Small intestine (tissue), 7 donors: ENCODE results near the gene ZNF608. TPM values are rescaled to one million over a fixed set of nuclear protein-coding genes. Genes with fewer than 3 reads are reported as not detected.

Experiments
- DNase-seq, 2 donors: peaks; one replicate each; pipeline versions ENCODE4 v3.0.0 to v3.0.0-alpha.2; 2013
- FAIRE-seq: peaks from 2 replicates; lab custom pipeline; 2012; peaks lifted over from hg19 to GRCh38; lab: Jason Lieb, UNC
- H3K27ac ChIP-seq, 3 donors: one replicate each; pipeline ENCODE4 v1.5.1; 2013; ENCODE audit warnings: low read length in 2 of 3, mild to moderate bottlenecking in 2 of 3, control low read depth in 1 of 3, inconsistent platforms in 1 of 3, low read depth in 1 of 3, moderate library complexity in 1 of 3
- H3K27me3 ChIP-seq, 3 donors: one replicate each; pipeline ENCODE4 v1.6.1; 2013; ENCODE audit warnings: low read length in 3 of 3, inconsistent platforms in 1 of 3; ENCODE audit not compliant: control insufficient read depth in 3 of 3, insufficient read depth in 3 of 3
- H3K36me3 ChIP-seq, 3 donors: one replicate each; pipeline ENCODE4 v1.6.1; 2013; ENCODE audit warnings: low read length in 3 of 3, inconsistent platforms in 1 of 3, low read depth in 1 of 3, mild to moderate bottlenecking in 1 of 3, moderate library complexity in 1 of 3; ENCODE audit not compliant: control insufficient read depth in 3 of 3, insufficient read depth in 2 of 3
- H3K4me1 ChIP-seq, 3 donors: one replicate each; pipeline ENCODE4 v1.6.1; 2013; ENCODE audit warnings: low read length in 2 of 3, inconsistent platforms in 1 of 3, low read depth in 1 of 3, mild to moderate bottlenecking in 1 of 3, moderate library complexity in 1 of 3; ENCODE audit not compliant: control insufficient read depth in 3 of 3, insufficient read depth in 2 of 3
- H3K4me3 ChIP-seq, 3 donors: one replicate each; pipeline ENCODE4 v1.5.1; 2013; ENCODE audit warnings: low read length in 3 of 3, control low read depth in 1 of 3, inconsistent platforms in 1 of 3, low read depth in 1 of 3, mild to moderate bottlenecking in 1 of 3, moderate library complexity in 1 of 3
- H3K9me3 ChIP-seq, 2 donors: one replicate each; pipeline ENCODE4 v1.6.1; 2013; ENCODE audit warnings: low read depth in 1 of 2, low read length in 1 of 2; ENCODE audit not compliant: control insufficient read depth in 2 of 2, insufficient read depth in 1 of 2
- WGBS, 3 donors: extraction: QIAGEN DNeasy Blood & Tissue Kit; methylation state at CpG; one replicate each; pipeline ENCODE4 v1.1.7; 2013; 5-methylcytosine and 5-hydroxymethylcytosine counted together
- polyA plus RNA-seq, 4 donors: library from polyadenylated mRNA; stranded (reverse) in 3 of 4; unstranded in 1 of 4; fragments of 200-250 nt in 3 of 4; fragments of 120-200 nt in 1 of 4; gene quantifications; one replicate each; pipeline versions ENCODE4 v1.2.1 to v1.2.3, GENCODE V29; 2013
- donor health status: healthy with polysubstance abuse.
- donor health status: control.
- donor health status: control.
- donor health status: Bipolar disorder and iron deficiency.
- donor health status: healthy.

ZNF608 gene
- polyA plus RNA-seq, 4 donors, result 5.7 to 47.1 (median 12.7) TPM

DNA sequence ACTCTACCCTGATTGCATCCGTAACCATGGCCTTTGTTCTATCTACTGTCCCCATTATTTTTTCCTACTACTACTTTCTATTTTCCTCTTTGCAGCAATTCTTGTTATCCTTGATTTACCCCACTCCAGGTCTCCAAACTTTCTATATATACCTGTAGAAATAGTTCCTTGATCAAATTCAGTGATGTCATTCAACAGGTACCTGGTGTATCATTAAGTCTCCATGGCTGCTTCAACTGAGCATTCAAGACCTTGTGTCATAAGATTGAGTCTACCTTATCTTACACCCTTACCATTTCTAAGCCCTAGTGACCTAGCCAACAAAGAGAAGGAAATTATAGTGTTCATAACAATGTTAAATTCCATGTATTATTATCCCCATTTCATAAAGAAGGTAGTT lies 35.8 kb upstream of the ZNF608 start:
- Histone ChIP-seq H3K4me3 (no peak overlapping the region), H3K9me3 (peaks cover 0 to 5% of the 10 kb centered on the region in 2 donors), H3K36me3 (no peaks in the 10 kb centered on the region), H3K27ac (no peak overlapping the region), H3K4me1 (no peaks in the 10 kb centered on the region), H3K27me3 (no peaks in the 10 kb centered on the region)
- 98 to 100% (median 100%) methylated on average over 1 of the region's 1 CpG for WGBS, 3 donors
- no peak for FAIRE-seq
- DNase-seq, result no peak

DNA sequence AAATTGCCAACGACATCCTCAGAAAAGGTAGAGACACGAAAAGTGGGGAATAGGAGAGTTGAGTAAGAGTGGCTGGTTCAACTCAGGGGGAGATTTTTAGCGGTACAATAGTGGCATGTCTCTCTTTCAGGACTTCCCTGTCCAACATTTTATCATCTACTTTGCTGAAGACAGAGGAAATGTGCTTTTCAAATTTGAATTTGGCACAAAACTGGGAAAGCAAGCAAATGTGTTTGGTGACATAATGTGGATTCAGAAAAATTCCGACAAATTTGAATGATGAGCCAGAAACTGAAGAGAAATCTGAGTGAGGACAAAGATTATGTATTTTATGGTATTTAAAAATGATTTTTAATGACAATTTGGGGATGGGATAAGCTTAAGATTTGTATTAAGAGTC lies 33.6 kb upstream of the ZNF608 start:
- Histone ChIP-seq H3K36me3 (no peaks in the 10 kb centered on the region), H3K4me1 (no peaks in the 10 kb centered on the region), H3K27ac (no peak overlapping the region), H3K27me3 (no peaks in the 10 kb centered on the region), H3K9me3 (peaks cover 0 to 5% of the 10 kb centered on the region in 2 donors), H3K4me3 (no peak overlapping the region)
- FAIRE-seq (no peak), DNase-seq (no peak)
- 89 to 96% (median 94%) methylated on average over 4 of the region's 4 CpGs for WGBS, 3 donors

DNA sequence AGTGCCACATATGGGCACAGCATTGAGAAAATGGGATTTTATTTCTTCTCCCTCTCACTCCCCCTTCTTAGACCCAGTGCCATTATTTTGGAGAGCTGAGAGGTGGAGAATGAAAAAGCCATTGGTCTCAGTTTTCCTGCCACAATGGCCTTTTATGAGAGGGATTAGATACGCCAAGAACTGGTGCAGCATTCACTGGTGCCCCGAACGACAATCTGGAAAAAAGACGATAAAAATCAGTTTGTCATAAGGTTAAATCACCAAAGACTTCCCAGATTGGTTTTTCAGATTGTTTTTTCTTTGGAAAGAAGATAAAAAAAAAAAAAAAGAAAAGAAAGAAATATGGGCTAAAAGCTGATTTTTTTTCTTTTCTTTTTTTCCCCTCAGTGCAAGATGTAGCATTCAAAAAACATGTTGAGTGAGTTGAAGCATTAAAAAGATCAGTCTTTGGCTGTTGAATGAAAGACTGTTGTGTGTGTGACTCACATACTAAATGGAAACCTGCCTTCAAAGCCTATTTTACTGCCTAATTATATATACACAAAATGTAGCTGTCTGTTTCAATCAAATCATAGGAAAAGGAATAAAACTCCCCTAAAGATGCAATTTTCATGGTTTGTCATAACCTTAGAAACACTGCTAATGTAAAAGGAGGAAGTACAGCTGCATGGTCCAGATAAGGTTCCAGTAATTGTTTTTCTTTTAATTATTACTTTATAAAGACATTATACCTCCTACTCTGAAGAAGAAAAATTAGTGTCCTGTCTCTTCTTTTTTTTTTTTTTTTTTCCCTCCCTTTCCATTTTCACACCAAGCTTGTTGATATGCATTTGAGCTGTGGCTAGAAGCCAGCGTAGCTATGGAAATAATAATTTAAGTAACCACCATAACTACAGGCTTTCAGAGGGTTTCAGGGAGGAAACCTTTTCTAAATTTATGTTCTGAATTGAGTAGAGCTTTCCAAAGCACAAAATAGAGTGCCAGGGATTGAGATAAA lies 27.2 kb upstream of the ZNF608 start:
- H3K36me3 ChIP-seq, result no peaks in the 10 kb centered on the region
- H3K27ac ChIP-seq, result no peak overlapping the region
- no peak for FAIRE-seq
- no peak overlapping the region for H3K4me3 ChIP-seq
- no peaks in the 10 kb centered on the region for H3K9me3 ChIP-seq
- no peak for DNase-seq
- H3K27me3 ChIP-seq, result no peaks in the 10 kb centered on the region
- whole genome bisulfite sequencing, 3 donors, result 89 to 94% (median 91%) methylated on average over 5 of the region's 5 CpGs
- no peaks in the 10 kb centered on the region for H3K4me1 ChIP-seq

DNA sequence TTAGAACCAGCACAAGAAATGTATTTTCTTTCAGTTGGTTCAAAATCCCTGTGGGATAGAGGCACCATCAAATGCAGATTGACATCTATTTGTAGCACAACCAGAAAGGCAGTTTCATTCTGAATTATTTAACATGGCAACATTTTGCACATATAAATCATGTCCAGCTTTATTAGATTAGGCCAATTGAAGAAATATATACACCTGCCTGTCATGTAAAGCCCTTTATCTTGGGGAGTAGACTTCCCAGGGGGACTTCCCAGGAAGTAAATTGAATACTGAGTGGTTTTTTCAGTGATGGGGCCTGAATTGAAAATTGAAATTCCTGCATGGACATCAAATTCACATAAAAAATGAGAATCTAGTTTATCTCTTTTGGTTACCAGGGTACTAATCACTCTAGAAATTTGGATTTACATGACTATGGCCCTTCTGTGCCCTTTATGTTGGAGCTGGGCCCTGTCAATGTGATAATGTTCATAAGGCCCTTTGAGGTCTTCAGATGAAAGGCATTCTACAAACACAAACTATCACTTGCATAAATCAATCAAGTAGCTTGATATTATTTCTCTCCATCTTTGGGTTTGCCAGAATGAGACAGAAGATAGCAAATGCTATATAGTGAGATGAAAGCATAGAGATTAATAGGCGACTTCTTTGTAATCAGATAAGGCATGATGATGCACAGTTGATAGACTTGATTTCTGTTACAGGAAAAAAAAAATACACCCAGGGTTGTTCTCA lies 26.2 kb upstream of the ZNF608 start:
- 74 to 89% (median 83%) methylated on average over 1 of the region's 1 CpG for WGBS, 3 donors
- FAIRE-seq, result no peak
- Histone ChIP-seq H3K27ac (no peak overlapping the region), H3K27me3 (no peaks in the 10 kb centered on the region), H3K4me1 (no peaks in the 10 kb centered on the region), H3K9me3 (no peaks in the 10 kb centered on the region), H3K4me3 (no peak overlapping the region), H3K36me3 (no peaks in the 10 kb centered on the region)
- DNase-seq, result no peak

DNA sequence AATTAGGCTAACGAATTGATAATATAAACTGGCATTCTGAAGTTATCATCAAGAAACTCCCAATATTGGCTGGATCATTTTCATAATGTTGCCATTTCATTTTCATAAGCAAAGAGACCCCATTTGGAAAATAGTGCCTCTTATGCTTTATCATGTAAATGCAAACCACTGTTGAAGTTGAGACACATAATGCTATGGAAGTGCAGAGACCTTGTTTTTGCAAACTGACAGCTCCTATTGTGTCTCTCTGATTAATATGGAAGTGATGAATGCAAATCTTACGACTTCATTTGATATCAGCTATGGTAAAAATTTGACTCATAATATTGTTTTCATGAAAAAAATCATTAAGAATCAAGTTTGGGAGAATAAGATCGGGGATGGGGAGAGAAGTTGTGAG lies 25.3 kb upstream of the ZNF608 start:
- H3K36me3 ChIP-seq, result no peaks in the 10 kb centered on the region
- no peaks in the 10 kb centered on the region for H3K4me1 ChIP-seq
- no peak overlapping the region for H3K27ac ChIP-seq
- H3K4me3 ChIP-seq, result no peak overlapping the region
- WGBS, 3 donors, result 83 to 93% (median 89%) methylated on average over 3 of the region's 3 CpGs
- no peak for DNase-seq
- no peaks in the 10 kb centered on the region for H3K27me3 ChIP-seq
- H3K9me3 ChIP-seq, result no peaks in the 10 kb centered on the region
- FAIRE-seq, result no peak

DNA sequence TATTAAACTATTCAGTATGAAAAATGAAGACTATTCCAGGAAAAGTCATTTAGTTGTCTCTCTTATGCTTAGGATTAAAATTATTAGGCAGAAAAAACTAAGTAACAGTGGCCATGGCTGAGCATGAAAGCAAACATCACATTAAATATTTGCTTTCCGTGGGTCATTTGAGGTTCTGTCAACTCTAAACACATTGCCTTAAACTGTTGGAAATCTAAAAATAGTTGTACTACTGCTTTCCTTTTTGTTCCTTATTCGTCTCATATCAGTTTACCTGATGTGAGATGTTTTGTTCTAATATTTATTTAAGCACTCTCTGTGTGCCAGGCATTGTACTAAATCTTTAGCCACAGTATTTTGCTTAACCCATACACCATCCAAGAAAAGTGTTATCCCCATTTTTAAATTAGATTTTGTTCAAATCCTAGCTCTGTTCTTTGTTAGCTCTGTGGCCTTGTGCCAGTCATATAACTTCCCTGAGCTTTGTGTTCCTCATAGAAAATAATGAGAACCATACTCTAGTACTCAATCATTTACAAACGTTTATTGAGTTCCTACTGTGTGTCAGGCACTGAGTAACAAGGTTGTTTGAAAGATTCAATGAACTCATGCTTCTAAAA lies 18.7 kb upstream of the ZNF608 start:
- H3K36me3 ChIP-seq, result no peaks in the 10 kb centered on the region
- FAIRE-seq (no peak), DNase-seq (no peak)
- H3K4me1 ChIP-seq, result no peaks in the 10 kb centered on the region
- H3K27me3 ChIP-seq, result no peaks in the 10 kb centered on the region
- H3K9me3 ChIP-seq, result no peaks in the 10 kb centered on the region
- no peak overlapping the region for H3K4me3 ChIP-seq
- 45 to 59% (median 49%) methylated on average over 3 of the region's 3 CpGs for WGBS, 3 donors
- no peak overlapping the region for H3K27ac ChIP-seq

DNA sequence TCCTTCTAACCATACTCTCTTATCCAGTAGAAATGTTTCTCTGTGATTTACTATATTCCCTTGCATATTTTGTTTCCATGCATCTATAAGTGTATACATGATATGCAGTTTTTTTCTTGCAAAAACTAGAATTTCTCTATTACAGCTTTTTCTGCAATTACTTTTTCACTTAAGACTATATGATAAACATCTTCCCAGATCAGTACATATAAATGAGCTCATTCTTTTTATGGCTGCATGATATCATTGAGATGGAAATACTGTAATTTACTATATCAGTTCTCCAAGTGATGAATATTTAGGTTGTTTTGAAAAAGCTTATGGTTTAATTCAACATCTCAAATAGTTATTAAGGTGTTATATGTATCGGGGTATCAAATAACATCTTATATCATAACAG lies 18.1 kb upstream of the ZNF608 start:
- no peaks in the 10 kb centered on the region for H3K36me3 ChIP-seq
- WGBS, 3 donors, result 84 to 96% (median 95%) methylated on average over 1 of the region's 1 CpG
- FAIRE-seq (peak; percentile 36), DNase-seq (no peak)
- H3K4me1 ChIP-seq, result no peaks in the 10 kb centered on the region
- H3K27me3 ChIP-seq, result no peaks in the 10 kb centered on the region
- no peak overlapping the region for H3K27ac ChIP-seq
- no peaks in the 10 kb centered on the region for H3K9me3 ChIP-seq
- H3K4me3 ChIP-seq, result no peak overlapping the region

DNA sequence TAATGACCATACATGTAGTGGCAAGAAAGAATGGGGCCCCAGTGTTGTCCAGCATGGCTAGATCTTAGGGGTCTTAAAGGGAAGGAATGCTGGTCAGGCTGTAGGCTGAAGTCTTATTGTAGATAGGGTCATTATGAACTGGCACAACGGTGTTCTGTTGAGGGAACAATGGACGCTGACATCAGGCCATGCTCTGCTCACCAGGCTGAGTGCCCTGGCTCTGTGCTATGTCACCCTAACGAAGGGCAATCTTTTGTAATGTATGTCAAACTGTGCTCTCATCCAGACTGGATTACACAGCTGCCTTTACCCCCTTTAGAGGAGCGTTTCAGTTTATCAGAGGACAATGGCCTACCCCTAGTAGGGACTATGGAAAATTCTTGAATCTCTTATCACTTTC lies 14.6 kb upstream of the ZNF608 start:
- H3K27me3 ChIP-seq, result no peaks in the 10 kb centered on the region
- DNase-seq (no peak), FAIRE-seq (no peak)
- no peaks in the 10 kb centered on the region for H3K9me3 ChIP-seq
- no peaks in the 10 kb centered on the region for H3K4me1 ChIP-seq
- WGBS, 3 donors, result 86 to 88% (median 87%) methylated on average over 4 of the region's 4 CpGs
- H3K4me3 ChIP-seq, result no peak overlapping the region
- no peaks in the 10 kb centered on the region for H3K36me3 ChIP-seq
- no peak overlapping the region for H3K27ac ChIP-seq
